Hypothalamus (tissue), 51 donors: ENCODE data around the gene CYTL1.
"Not testable (repeated sequence)": the region's sequence is repeated elsewhere in the genome, so short reads cannot be mapped to it uniquely, and the experiment has no call there.

Source experiments
- DNase-seq, 51 donors: peaks; one replicate each; lab custom pipeline; 2025; lab: John Stamatoyannopoulos, UW

The CYTL1 gene

GRCh38 chr4:5003372-5003857 is 15.8 kb downstream of the CYTL1 start:
- DNase-seq, result no peak

- DNase-seq, result not testable (repeated sequence)
These were observed 17.6 kb downstream of the CYTL1 start for GRCh38 chr4:5001641-5002040.

GRCh38 chr4:4996935-4997334 is 22.3 kb downstream of the CYTL1 start:
- not testable (repeated sequence) for DNase-seq

GRCh38 chr4:4995908-4996265 is 23.4 kb downstream of the CYTL1 start:
- no peak for DNase-seq

GRCh38 chr4:4995103-4995907 is 24.0 kb downstream of the CYTL1 start:
- peak in 37 of 51 donors; percentile 4 to 68 (median 38) for DNase-seq

GRCh38 chr4:4994312-4995097 is 24.8 kb downstream of the CYTL1 start:
- DNase-seq, result no peak

GRCh38 chr4:4992833-4993232 is 26.4 kb downstream of the CYTL1 start:
- DNase-seq, result no peak

GRCh38 chr4:4991541-4992099 is 27.6 kb downstream of the CYTL1 start:
- DNase-seq, result no peak

GRCh38 chr4:4990857-4991540 is 28.3 kb downstream of the CYTL1 start:
- peak in 8 of 51 donors; percentile 10 to 68 (median 17) for DNase-seq

GRCh38 chr4:4990329-4990728 is 28.9 kb downstream of the CYTL1 start:
- DNase-seq, result no peak

- DNase-seq, result no peak
These were observed 30.1 kb downstream of the CYTL1 start for GRCh38 chr4:4989083-4989622.

- DNase-seq, result no peak
These were observed 31.6 kb downstream of the CYTL1 start for GRCh38 chr4:4987656-4988055.

GRCh38 chr4:4986841-4987240 is 32.4 kb downstream of the CYTL1 start:
- no peak for DNase-seq

- DNase-seq, result peak in 3 of 51 donors; percentile 4 to 12 (median 7)
These were observed 33.4 kb downstream of the CYTL1 start for GRCh38 chr4:4985844-4986243.

GRCh38 chr4:4985036-4985435 is 34.2 kb downstream of the CYTL1 start:
- no peak for DNase-seq

- no peak for DNase-seq
These were observed 35.1 kb downstream of the CYTL1 start for GRCh38 chr4:4984186-4984585.

- DNase-seq, result no peak
These were observed 37.4 kb downstream of the CYTL1 start for GRCh38 chr4:4981827-4982226.

GRCh38 chr4:4981427-4981826 is 37.8 kb downstream of the CYTL1 start:
- no peak for DNase-seq

- DNase-seq, result no peak
These were observed 38.5 kb downstream of the CYTL1 start for GRCh38 chr4:4980621-4981230.

GRCh38 chr4:4979971-4980370 is 39.3 kb downstream of the CYTL1 start:
- no peak for DNase-seq
